Parathyroid adenoma (tissue), 2 donors: ENCODE measurements around the gene CHST12.

ENCODE experiments used
- H2AFZ ChIP-seq: fragments of 300-600 bp; sonication (generic); one replicate; pipeline ENCODE4 v1.7.0; 2017; ENCODE audit warnings: antibody characterized with exemption, mild to moderate bottlenecking
- H3K27ac ChIP-seq: fragments of 300-600 bp; sonication (generic); one replicate; pipeline ENCODE4 v1.7.0; 2017
- H3K27me3 ChIP-seq: fragments of 300-600 bp; sonication (generic); one replicate; pipeline ENCODE4 v1.7.0; 2017; ENCODE audit warnings: low read length; ENCODE audit not compliant: control insufficient read depth, insufficient read depth
- H3K36me3 ChIP-seq: fragments of 300-600 bp; sonication (generic); one replicate; pipeline ENCODE4 v1.7.0; 2017; ENCODE audit warnings: low read length; ENCODE audit not compliant: control insufficient read depth, insufficient read depth
- H3K4me1 ChIP-seq: fragments of 300-600 bp; sonication (generic); one replicate; pipeline ENCODE4 v1.7.0; 2017; ENCODE audit warnings: control low read depth
- H3K4me2 ChIP-seq: fragments of 300-600 bp; sonication (generic); one replicate; pipeline ENCODE4 v1.7.0; 2017; ENCODE audit warnings: low read length
- H3K4me3 ChIP-seq: fragments of 300-600 bp; sonication (generic); one replicate; pipeline ENCODE4 v1.7.0; 2017; ENCODE audit warnings: low read depth, low read length
- H3K79me2 ChIP-seq: fragments of 300-600 bp; sonication (generic); one replicate; pipeline ENCODE4 v1.7.0; 2017; ENCODE audit warnings: control low read depth
- H3K9ac ChIP-seq: fragments of 300-600 bp; sonication (generic); one replicate; pipeline ENCODE4 v1.7.0; 2017; ENCODE audit warnings: mild to moderate bottlenecking
- H3K9me3 ChIP-seq: fragments of 300-600 bp; sonication (generic); one replicate; pipeline ENCODE4 v1.7.0; 2017; ENCODE audit warnings: low read length; ENCODE audit not compliant: control insufficient read depth
- TF ChIP-seq, protein P1 (sequence below): fragments of 300-600 bp; sonication (generic); IDR thresholded peaks from one replicate; pipeline ENCODE4 v1.7.0; 2017; ENCODE audit warnings: antibody characterized with exemption, mild to moderate bottlenecking
- donor health status: primary hyperparathyroidism.

CHST12 gene

DNA sequence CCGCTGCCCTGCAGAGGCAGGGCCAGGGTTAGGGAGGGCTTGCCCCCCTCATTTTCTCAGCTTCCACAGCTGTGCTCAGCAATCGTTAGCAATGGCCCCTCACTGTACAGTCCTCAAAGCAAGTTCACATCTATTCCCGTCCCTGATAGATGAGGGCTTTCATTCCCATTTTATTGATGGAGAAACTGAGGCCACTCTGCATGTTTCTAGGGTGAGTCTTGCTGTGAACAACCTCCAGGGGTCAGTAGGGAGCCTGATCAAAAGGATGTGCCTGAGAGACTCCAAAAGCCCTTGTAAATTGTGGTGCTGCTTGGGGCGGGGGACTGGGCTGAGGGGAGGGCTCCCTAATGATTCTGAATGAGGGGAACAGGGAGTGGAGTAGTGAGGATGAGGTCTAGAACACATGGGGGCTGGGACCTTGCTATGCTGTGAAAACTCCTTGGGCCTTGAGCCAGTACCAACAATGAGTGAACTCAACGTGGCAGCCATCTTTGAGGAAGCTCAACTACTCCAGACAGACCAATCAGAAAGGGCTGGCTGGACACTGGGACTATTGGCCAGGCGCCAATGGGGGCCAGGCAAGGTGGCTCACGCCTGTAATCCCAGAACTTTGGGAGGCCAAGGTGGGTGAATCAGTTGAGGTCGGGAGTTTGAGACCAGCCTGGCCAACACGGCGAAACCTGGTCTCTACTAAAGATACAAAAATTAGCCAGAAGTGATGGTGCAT is 79.5 kb downstream of the CHST12 start:
- no peaks in the 10 kb centered on the region for H3K79me2 ChIP-seq
- H3K4me1 ChIP-seq: no peaks in the 10 kb centered on the region
- H3K27ac ChIP-seq: no peak overlapping the region
- H2AFZ ChIP-seq: no peak overlapping the region
- no peaks in the 10 kb centered on the region for H3K36me3 ChIP-seq
- no peak overlapping the region for H3K4me3 ChIP-seq
- H3K4me2 ChIP-seq: no peak overlapping the region
- H3K9me3 ChIP-seq: no peaks in the 10 kb centered on the region
- H3K27me3 ChIP-seq: peaks cover 6% of the 10 kb centered on the region
- no peak overlapping the region for H3K9ac ChIP-seq
- TF ChIP-seq, protein P1, sequence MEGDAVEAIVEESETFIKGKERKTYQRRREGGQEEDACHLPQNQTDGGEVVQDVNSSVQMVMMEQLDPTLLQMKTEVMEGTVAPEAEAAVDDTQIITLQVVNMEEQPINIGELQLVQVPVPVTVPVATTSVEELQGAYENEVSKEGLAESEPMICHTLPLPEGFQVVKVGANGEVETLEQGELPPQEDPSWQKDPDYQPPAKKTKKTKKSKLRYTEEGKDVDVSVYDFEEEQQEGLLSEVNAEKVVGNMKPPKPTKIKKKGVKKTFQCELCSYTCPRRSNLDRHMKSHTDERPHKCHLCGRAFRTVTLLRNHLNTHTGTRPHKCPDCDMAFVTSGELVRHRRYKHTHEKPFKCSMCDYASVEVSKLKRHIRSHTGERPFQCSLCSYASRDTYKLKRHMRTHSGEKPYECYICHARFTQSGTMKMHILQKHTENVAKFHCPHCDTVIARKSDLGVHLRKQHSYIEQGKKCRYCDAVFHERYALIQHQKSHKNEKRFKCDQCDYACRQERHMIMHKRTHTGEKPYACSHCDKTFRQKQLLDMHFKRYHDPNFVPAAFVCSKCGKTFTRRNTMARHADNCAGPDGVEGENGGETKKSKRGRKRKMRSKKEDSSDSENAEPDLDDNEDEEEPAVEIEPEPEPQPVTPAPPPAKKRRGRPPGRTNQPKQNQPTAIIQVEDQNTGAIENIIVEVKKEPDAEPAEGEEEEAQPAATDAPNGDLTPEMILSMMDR: no peak

DNA sequence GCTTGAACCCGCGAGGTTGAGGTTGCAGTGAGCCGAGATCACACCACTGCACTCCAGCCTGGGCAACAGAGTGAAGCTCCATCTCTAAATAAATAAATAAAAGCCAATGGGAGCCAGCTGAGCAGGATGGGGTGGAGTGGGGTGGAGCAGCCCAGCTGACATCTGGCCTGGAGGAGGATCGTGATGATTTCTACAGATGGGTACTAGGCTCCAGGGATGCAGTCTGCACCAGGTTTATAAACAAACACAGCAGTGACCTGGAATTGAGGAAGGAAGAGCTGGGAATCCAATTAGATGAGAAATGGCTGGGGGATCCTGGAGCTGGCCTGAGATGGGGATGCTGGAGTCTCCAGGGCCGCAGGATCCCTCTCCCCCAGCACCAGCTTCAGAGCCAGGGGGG is 80.1 kb downstream of the CHST12 start:
- Histone ChIP-seq H3K27me3 (peaks cover under 1% of the 10 kb centered on the region), H3K9me3 (no peaks in the 10 kb centered on the region), H3K4me2 (no peak overlapping the region), H3K4me3 (no peak overlapping the region), H3K36me3 (no peaks in the 10 kb centered on the region), H3K9ac (no peak overlapping the region), H3K79me2 (no peaks in the 10 kb centered on the region), H3K4me1 (no peaks in the 10 kb centered on the region), H3K27ac (no peak overlapping the region), H2AFZ (no peak overlapping the region)
- TF ChIP-seq, protein P1: no peak

DNA sequence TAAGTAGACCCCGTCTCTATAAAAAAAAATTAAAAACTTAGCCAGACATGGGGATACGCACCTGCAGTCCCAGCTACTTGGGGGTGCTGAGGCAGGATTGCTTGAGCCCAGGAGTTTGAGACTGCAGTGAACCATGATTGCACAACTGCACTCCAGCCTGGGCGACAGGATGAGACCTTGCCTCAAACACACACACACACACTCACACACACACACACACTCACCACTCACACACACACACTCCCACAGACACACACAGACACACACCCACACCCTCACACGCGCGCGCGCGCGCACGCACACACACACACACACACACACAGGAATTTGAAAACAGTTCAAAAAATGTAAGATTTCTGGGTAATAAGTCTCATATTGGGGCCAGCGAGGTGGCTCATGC is 81.5 kb downstream of the CHST12 start:
- Histone ChIP-seq H3K27ac (no peak overlapping the region), H3K9me3 (no peaks in the 10 kb centered on the region), H3K27me3 (no peaks in the 10 kb centered on the region), H3K4me3 (no peak overlapping the region), H3K4me2 (no peak overlapping the region), H3K9ac (no peak overlapping the region), H2AFZ (no peak overlapping the region), H3K4me1 (no peaks in the 10 kb centered on the region), H3K79me2 (no peaks in the 10 kb centered on the region), H3K36me3 (no peaks in the 10 kb centered on the region)
- TF ChIP-seq, protein P1: no peak

GRCh38 chr7:2487586-2488271 is 84.3 kb downstream of the CHST12 start:
- H3K79me2 ChIP-seq: no peaks in the 10 kb centered on the region
- no peak overlapping the region for H3K27ac ChIP-seq
- TF ChIP-seq, protein P1: no peak
- H3K4me2 ChIP-seq: no peak overlapping the region
- H3K36me3 ChIP-seq: no peaks in the 10 kb centered on the region
- H3K9ac ChIP-seq: no peak overlapping the region
- H2AFZ ChIP-seq: no peak overlapping the region
- H3K9me3 ChIP-seq: no peaks in the 10 kb centered on the region
- H3K4me3 ChIP-seq: no peak overlapping the region
- no peaks in the 10 kb centered on the region for H3K4me1 ChIP-seq
- H3K27me3 ChIP-seq: no peaks in the 10 kb centered on the region
